GM12892 (cell line): ENCODE data around the gene SFXN5.

ENCODE experiments used
- POLR2A ChIP-seq: IDR thresholded peaks from 2 replicates; pipeline ENCODE4 v1.6.1; 2011; ENCODE audit warnings: low read depth, low read length, control low read depth
- POLR2AphosphoS5 ChIP-seq: IDR thresholded peaks from 2 replicates; pipeline ENCODE4 v1.6.1; 2011; ENCODE audit warnings: low read depth, low read length, control low read depth
- TAF1 ChIP-seq: IDR thresholded peaks from 2 replicates; pipeline ENCODE4 v1.6.1; 2011; ENCODE audit warnings: low read depth, mild to moderate bottlenecking, control low read depth, low read length, borderline replicate concordance

- no peak for TF ChIP-seq POLR2A
- no peak for TF ChIP-seq POLR2AphosphoS5
- TF ChIP-seq TAF1: no peak
These were observed 34.7 kb downstream of the SFXN5 start for GRCh38 chr2:73036766-73037165.
